Karpas-422 (cell line): ENCODE measurements around the gene AGPAT2. TPM values are rescaled to one million over a fixed set of nuclear protein-coding genes. Genes with fewer than 3 reads are reported as not detected.

Experiments used
- DNase-seq: peaks from one replicate; pipeline ENCODE4 v3.0.0-alpha.2; 2015
- H2AFZ ChIP-seq: fragments of 200-600 bp; sonication (generic); 2 replicates; pipeline ENCODE4 v1.6.1; 2014; ENCODE audit warnings: antibody characterized with exemption, low read length, mixed read lengths
- H3K27ac ChIP-seq: fragments of 200-600 bp; sonication (generic); 2 replicates; pipeline ENCODE4 v1.5.1; 2014; ENCODE audit warnings: mild to moderate bottlenecking, low read length, moderate library complexity
- H3K27me3 ChIP-seq: fragments of 200-600 bp; sonication (generic); 2 replicates; pipeline ENCODE4 v1.6.1; 2014; ENCODE audit warnings: low read length, mixed read lengths
- H3K36me3 ChIP-seq: fragments of 200-600 bp; sonication (generic); 2 replicates; pipeline ENCODE4 v1.6.1; 2014; ENCODE audit warnings: low read length, mixed read lengths; ENCODE audit not compliant: insufficient read depth
- H3K4me1 ChIP-seq: fragments of 200-600 bp; sonication (generic); 2 replicates; pipeline ENCODE4 v1.6.1; 2014; ENCODE audit warnings: mild to moderate bottlenecking, low read length, mixed read lengths
- H3K4me2 ChIP-seq: fragments of 200-600 bp; sonication (generic); 2 replicates; pipeline ENCODE4 v1.6.1; 2014; ENCODE audit warnings: low read length, low read depth, mild to moderate bottlenecking; ENCODE audit not compliant: poor library complexity, severe bottlenecking
- H3K4me3 ChIP-seq: fragments of 200-600 bp; sonication (generic); 2 replicates; pipeline ENCODE4 v1.5.1; 2014; ENCODE audit warnings: mild to moderate bottlenecking, antibody characterized with exemption, low read length, mixed read lengths
- H3K79me2 ChIP-seq: fragments of 200-600 bp; sonication (generic); 2 replicates; pipeline ENCODE4 v1.6.1; 2014; ENCODE audit warnings: mild to moderate bottlenecking, low read length, mixed read lengths
- H3K9ac ChIP-seq: fragments of 200-600 bp; sonication (generic); 2 replicates; pipeline ENCODE4 v1.6.0; 2014; ENCODE audit warnings: low read length
- H3K9me2 ChIP-seq: fragments of 200-600 bp; sonication (generic), shearing (Covaris generic); replicated peaks from 2 replicates; pipeline ENCODE4 v1.6.0; 2014; ENCODE audit warnings: mild to moderate bottlenecking, low read length, moderate library complexity; ENCODE audit not compliant: insufficient read depth
- H3K9me3 ChIP-seq: fragments of 300-700, 200-600 bp; sonication (generic); 2 replicates; pipeline ENCODE4 v1.6.1; 2014; ENCODE audit warnings: low read length, mixed read lengths
- H4K20me1 ChIP-seq: fragments of 200-600 bp; sonication (generic); 2 replicates; pipeline ENCODE4 v1.6.1; 2014; ENCODE audit warnings: mild to moderate bottlenecking, antibody characterized with exemption, low read length, low read depth; ENCODE audit not compliant: insufficient read depth
- total RNA-seq: library from RNA; depleted of rRNA; stranded (reverse); fragments of >200 nt; shearing (Covaris generic); gene quantifications from 2 replicates; pipeline ENCODE4 v1.2.3, GENCODE V29; 2014; ENCODE audit warnings: low replicate concordance

The AGPAT2 gene
- total RNA-seq, 1 experiment from 2014 or later: 12.3 TPM

DNA sequence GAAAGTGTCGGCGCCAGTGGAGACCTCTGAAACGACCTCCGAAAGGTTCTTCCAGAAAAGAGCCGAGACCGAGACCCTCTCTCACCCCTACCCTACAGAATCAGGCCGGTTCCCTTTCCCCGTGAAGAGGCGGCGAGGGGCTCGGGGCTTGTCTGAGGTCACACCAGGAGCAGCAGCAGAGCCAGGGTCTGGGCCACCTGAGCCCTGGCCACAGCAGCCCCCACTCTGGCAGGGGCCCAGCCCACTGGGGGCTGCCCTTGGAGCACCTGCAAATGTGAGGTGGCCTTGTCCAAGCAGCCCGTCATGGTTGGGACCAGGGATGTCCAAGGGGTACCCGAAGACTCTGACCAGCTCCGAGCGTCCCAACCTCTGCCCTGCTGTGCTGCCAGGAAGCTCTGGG is 9.2 kb downstream of the AGPAT2 start:
- 0 out of 2 replicates have a peak, but pooled peaks cover 10% of the 10 kb centered on the region for H4K20me1 ChIP-seq
- DNase-seq: no peak
- H3K9me3 ChIP-seq: no peaks in the 10 kb centered on the region
- H3K79me2 ChIP-seq: no peaks in the 10 kb centered on the region
- H3K9me2 ChIP-seq: no peaks in the 10 kb centered on the region
- no peak overlapping the region for H2AFZ ChIP-seq
- H3K36me3 ChIP-seq: no peaks in the 10 kb centered on the region
- H3K4me2 ChIP-seq: no peak overlapping the region
- no peak overlapping the region for H3K27ac ChIP-seq
- H3K4me3 ChIP-seq: no peak overlapping the region
- no peaks in the 10 kb centered on the region for H3K27me3 ChIP-seq
- H3K4me1 ChIP-seq: no peaks in the 10 kb centered on the region
- H3K9ac ChIP-seq: no peak overlapping the region

DNA sequence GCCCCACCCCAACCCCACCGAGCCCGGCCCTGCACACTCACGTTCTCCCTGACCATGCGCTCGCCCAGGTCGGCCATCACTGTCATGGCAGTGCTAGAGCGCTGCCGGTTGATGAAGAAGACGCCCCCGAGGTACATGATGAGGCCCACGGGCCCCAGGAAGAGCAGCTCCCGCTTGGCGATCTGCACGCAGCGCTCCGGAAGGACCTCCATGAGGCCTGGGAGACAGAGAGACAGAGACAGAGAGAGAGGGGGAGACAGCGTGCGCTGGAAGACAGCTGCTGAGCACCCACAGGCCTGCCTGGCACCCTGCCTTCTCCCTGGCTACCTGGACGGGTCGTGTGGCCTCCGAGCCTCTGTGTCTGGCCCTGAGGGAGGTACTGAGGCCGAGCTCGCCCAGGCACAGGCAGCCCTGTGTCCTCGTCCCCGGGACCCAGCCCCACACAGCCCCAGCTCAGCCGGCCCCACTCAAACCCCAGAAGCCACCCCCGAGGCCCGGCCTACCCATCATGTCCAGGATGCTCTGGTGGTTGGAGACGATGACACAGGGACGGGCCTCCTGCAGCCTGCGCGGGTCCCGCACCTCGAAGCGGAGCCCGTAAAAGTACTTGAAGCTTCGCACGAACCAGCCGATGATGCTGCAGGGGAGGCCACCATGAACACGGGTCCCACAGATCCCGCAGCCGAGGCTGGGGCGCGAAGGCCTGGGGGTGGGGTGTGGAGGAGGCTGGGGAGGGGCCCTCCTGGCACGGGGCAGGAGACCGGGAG is 10.2 kb downstream of the AGPAT2 start:
- Histone ChIP-seq H3K9me2 (no peaks in the 10 kb centered on the region), H3K9me3 (no peaks in the 10 kb centered on the region), H3K4me3 (no peak overlapping the region), H2AFZ (no peak overlapping the region), H3K4me1 (no peaks in the 10 kb centered on the region), H3K4me2 (no peak overlapping the region), H3K36me3 (no peaks in the 10 kb centered on the region), H3K9ac (no peak overlapping the region), H3K79me2 (no peaks in the 10 kb centered on the region), H4K20me1 (0 out of 2 replicates have a peak, but pooled peaks cover 8% of the 10 kb centered on the region), H3K27me3 (no peaks in the 10 kb centered on the region), H3K27ac (no peak overlapping the region)
- no peak for DNase-seq

DNA sequence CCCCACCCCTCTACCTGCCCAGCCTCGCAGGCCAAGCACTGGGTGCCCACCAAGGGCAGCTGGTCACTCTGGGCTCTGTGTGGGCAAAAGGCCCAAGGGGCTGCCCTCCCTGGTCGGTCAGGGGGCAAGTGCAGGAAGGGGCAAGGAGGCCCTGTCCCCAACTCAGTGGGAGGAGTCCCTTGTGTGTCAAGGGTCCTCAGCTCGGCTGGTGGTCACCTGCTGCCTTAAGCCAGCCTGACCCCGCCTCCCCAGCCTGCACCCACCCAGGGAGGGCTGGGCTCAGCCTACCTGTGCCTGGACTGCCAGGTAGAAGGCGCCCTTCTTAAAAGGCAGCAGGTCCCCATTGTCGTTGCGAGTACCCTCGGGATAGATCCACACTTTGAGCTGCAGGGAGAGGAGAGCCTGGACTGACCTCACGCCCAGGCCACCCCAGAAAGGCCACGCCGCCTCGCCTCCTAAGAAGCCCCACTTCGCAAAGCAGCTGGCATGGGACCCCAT is 10.9 kb downstream of the AGPAT2 start:
- Histone ChIP-seq H3K36me3 (no peaks in the 10 kb centered on the region), H3K9ac (no peak overlapping the region), H3K9me3 (no peaks in the 10 kb centered on the region), H3K4me3 (no peak overlapping the region), H3K4me1 (no peaks in the 10 kb centered on the region), H3K27me3 (no peaks in the 10 kb centered on the region), H2AFZ (no peak overlapping the region), H3K9me2 (no peaks in the 10 kb centered on the region), H3K4me2 (no peak overlapping the region), H4K20me1 (peaks cover 8% of the 10 kb centered on the region; the same call in 1 of the 2 replicates), H3K79me2 (no peaks in the 10 kb centered on the region), H3K27ac (no peak overlapping the region)
- DNase-seq: no peak

DNA sequence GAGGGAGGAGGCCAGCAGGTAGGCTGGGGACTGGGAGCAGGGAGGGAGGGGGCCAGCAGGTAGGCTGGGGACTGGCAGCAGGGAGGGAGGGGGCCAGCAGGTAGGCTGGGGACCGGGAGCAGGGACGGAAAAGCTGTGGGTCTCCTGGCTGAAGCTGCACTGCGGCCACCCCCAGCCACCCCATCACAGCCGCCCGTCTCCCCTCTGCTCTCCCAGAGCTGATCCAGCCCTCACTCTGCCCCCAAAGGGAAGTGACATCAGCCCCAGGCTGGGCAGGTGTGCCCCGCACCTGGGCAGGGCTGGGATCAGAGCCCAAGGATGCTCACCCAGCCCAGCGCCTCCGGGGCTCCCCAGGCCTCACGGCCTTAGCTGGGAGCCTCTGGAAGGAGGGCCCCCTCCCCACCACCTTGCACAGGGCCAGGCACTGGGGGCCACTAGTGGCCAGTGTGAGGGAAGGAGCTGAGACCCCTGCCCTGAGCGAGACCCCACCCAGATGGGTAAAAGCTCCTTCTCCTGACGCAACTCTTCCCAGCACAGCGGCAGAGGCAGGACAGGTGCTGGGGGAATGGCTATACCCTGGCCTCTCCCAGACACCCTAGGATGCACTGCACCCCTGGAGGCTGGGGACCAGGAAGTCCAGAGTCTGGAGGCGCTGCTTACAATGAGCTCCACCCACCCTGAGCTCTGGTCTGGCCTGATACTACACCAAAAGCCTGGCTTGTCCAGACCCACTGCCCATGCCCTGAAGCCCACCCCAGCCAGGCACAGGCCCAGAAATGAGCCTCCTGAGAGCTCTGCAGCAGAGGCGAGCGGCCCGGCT is 11.6 kb downstream of the AGPAT2 start:
- DNase-seq: no peak
- no peak overlapping the region for H2AFZ ChIP-seq
- H3K4me1 ChIP-seq: no peaks in the 10 kb centered on the region
- no peaks in the 10 kb centered on the region for H3K36me3 ChIP-seq
- H3K79me2 ChIP-seq: no peaks in the 10 kb centered on the region
- no peak overlapping the region for H3K4me2 ChIP-seq
- peaks cover 8% of the 10 kb centered on the region; the same call in 1 of the 2 replicates for H4K20me1 ChIP-seq
- no peaks in the 10 kb centered on the region for H3K9me2 ChIP-seq
- no peak overlapping the region for H3K4me3 ChIP-seq
- H3K27me3 ChIP-seq: no peaks in the 10 kb centered on the region
- no peaks in the 10 kb centered on the region for H3K9me3 ChIP-seq
- no peak overlapping the region for H3K9ac ChIP-seq
- no peak overlapping the region for H3K27ac ChIP-seq

- Histone ChIP-seq H3K9me3 (no peaks in the 10 kb centered on the region), H4K20me1 (peaks cover 8% of the 10 kb centered on the region; the same call in 1 of the 2 replicates), H2AFZ (no peak overlapping the region), H3K9me2 (no peaks in the 10 kb centered on the region), H3K4me3 (no peak overlapping the region), H3K4me2 (no peak overlapping the region), H3K9ac (no peak overlapping the region), H3K36me3 (no peaks in the 10 kb centered on the region), H3K79me2 (no peaks in the 10 kb centered on the region), H3K4me1 (no peaks in the 10 kb centered on the region), H3K27ac (no peak overlapping the region), H3K27me3 (no peaks in the 10 kb centered on the region)
- no peak for DNase-seq
Observed at GRCh38 chr9:136674786-136675349, 12.4 kb downstream of the AGPAT2 start.

GRCh38 chr9:136673975-136674785 is 13.1 kb downstream of the AGPAT2 start:
- no peak overlapping the region for H3K4me2 ChIP-seq
- no peak overlapping the region for H2AFZ ChIP-seq
- H3K4me3 ChIP-seq: no peak overlapping the region
- peaks cover 8% of the 10 kb centered on the region; the same call in 1 of the 2 replicates for H4K20me1 ChIP-seq
- H3K9me2 ChIP-seq: no peaks in the 10 kb centered on the region
- no peaks in the 10 kb centered on the region for H3K9me3 ChIP-seq
- no peak overlapping the region for H3K9ac ChIP-seq
- no peaks in the 10 kb centered on the region for H3K27me3 ChIP-seq
- H3K36me3 ChIP-seq: no peaks in the 10 kb centered on the region
- no peaks in the 10 kb centered on the region; the same call in 1 of the 2 replicates for H3K4me1 ChIP-seq
- no peak for DNase-seq
- no peaks in the 10 kb centered on the region for H3K79me2 ChIP-seq
- no peak overlapping the region for H3K27ac ChIP-seq

GRCh38 chr9:136673088-136673974 is 13.9 kb downstream of the AGPAT2 start:
- no peaks in the 10 kb centered on the region for H3K9me2 ChIP-seq
- no peak overlapping the region for H3K4me3 ChIP-seq
- H3K27ac ChIP-seq: no peak overlapping the region
- no peaks in the 10 kb centered on the region for H3K36me3 ChIP-seq
- H4K20me1 ChIP-seq: peaks cover 4% of the 10 kb centered on the region; the same call in 1 of the 2 replicates
- H3K9me3 ChIP-seq: no peaks in the 10 kb centered on the region
- H3K9ac ChIP-seq: no peak overlapping the region
- no peak for DNase-seq
- H3K79me2 ChIP-seq: no peaks in the 10 kb centered on the region
- no peak overlapping the region for H2AFZ ChIP-seq
- peaks cover 4% of the 10 kb centered on the region; the same call in 1 of the 2 replicates for H3K4me1 ChIP-seq
- no peaks in the 10 kb centered on the region for H3K27me3 ChIP-seq
- no peak overlapping the region for H3K4me2 ChIP-seq
